H1 (cell line): ENCODE results near the gene MAPT. TPM values are rescaled to one million over a fixed set of nuclear protein-coding genes. Genes with fewer than 3 reads are reported as not detected.

Experiments used
- CTCF ChIA-PET: fragments of 300-600 bp; sonication (Branson Sonifier 250); formaldehyde crosslinking; loops from one replicate; lab custom pipeline; 2021; ENCODE audit not compliant: partially characterized antibody; lab: Charles Lee
- POLR2A ChIA-PET: fragments of 300-600 bp; sonication (Branson Sonifier 250); formaldehyde crosslinking; loops from one replicate; lab custom pipeline; 2021; ENCODE audit warnings: inconsistent platforms; ENCODE audit not compliant: partially characterized antibody; lab: Charles Lee
- DNase-seq, 2 experiments: peaks; one replicate each; pipeline versions ENCODE4 v3.0.0 to v3.0.0-alpha.2; 2010 to 2022; ENCODE audit warnings: low spot score in 2 of 2, low read depth in 1 of 2, mixed read lengths in 1 of 2
- FAIRE-seq: peaks from 2 replicates; lab custom pipeline; 2011; peaks lifted over from hg19 to GRCh38; lab: Jason Lieb, UNC
- H2AFZ ChIP-seq: 2 replicates; pipeline ENCODE4 v1.8.1; 2012; ENCODE audit warnings: low read length, inconsistent platforms
- H2AK5ac ChIP-seq: 2 replicates; pipeline ENCODE4 v1.6.1; 2013; ENCODE audit warnings: low read depth, low read length
- H2BK120ac ChIP-seq: replicated peaks from 2 replicates; pipeline ENCODE3; 2013; ENCODE audit warnings: low read depth, low read length, inconsistent platforms
- H2BK12ac ChIP-seq: 2 replicates; pipeline ENCODE4 v1.6.1; 2013; ENCODE audit warnings: low read depth, low read length
- H2BK15ac ChIP-seq: 2 replicates; pipeline ENCODE4 v1.6.1; 2013; ENCODE audit warnings: low read length
- H2BK20ac ChIP-seq: 2 replicates; pipeline ENCODE4 v1.6.1; 2013; ENCODE audit warnings: low read length
- H2BK5ac ChIP-seq: 2 replicates; pipeline ENCODE4 v1.6.1; 2013; ENCODE audit warnings: low read depth, low read length
- H3K14ac ChIP-seq: 2 replicates; pipeline ENCODE4 v1.6.1; 2013; ENCODE audit warnings: inconsistent platforms; ENCODE audit not compliant: insufficient read length
- H3K18ac ChIP-seq: 2 replicates; pipeline ENCODE4 v1.6.1; 2013; ENCODE audit warnings: low read length; ENCODE audit errors: extremely low read depth
- H3K23ac ChIP-seq: 2 replicates; pipeline ENCODE4 v1.6.1; 2013; ENCODE audit warnings: inconsistent platforms; ENCODE audit not compliant: insufficient read length
- H3K23me2 ChIP-seq: 2 replicates; pipeline ENCODE4 v1.6.1; 2013; ENCODE audit warnings: low read depth, low read length
- H3K27ac ChIP-seq: 2 replicates; pipeline ENCODE4 v1.6.1; 2011; ENCODE audit warnings: low read depth, low read length, inconsistent platforms
- H3K27me3 ChIP-seq, 4 experiments: replicated peaks in 1 of 4; 1 replicate in 1 of 4; 2 replicates in 3 of 4; pipeline versions ENCODE4 v1.6.1 to v1.8.1; 2011 to 2013; ENCODE audit warnings: low read length in 3 of 4, mild to moderate bottlenecking in 3 of 4, inconsistent platforms in 2 of 4, mixed read lengths in 2 of 4, moderate library complexity in 1 of 4; ENCODE audit not compliant: control insufficient read depth in 3 of 4, insufficient read depth in 3 of 4; ENCODE audit errors: extremely low read depth in 1 of 4
- H3K36me3 ChIP-seq, 4 experiments: 2 replicates each; pipeline versions ENCODE4 v1.6.1 to v1.8.1; 2011 to 2013; ENCODE audit warnings: mild to moderate bottlenecking in 4 of 4, low read length in 3 of 4, moderate library complexity in 2 of 4, control low read depth in 1 of 4, inconsistent platforms in 1 of 4; ENCODE audit not compliant: insufficient read depth in 4 of 4, control insufficient read depth in 2 of 4
- H3K4ac ChIP-seq: replicated peaks from 2 replicates; pipeline ENCODE3; 2013; ENCODE audit warnings: low read length, low read depth, mixed read lengths, inconsistent platforms; ENCODE audit not compliant: insufficient read length
- H3K4me1 ChIP-seq, 4 experiments: replicated peaks in 1 of 4; 1 replicate in 1 of 4; 2 replicates in 3 of 4; pipeline versions ENCODE4 v1.6.1 to v1.8.1; 2011 to 2013; ENCODE audit warnings: low read length in 3 of 4, inconsistent platforms in 2 of 4, mixed read lengths in 1 of 4; ENCODE audit not compliant: insufficient read depth in 4 of 4, control insufficient read depth in 3 of 4
- H3K4me2 ChIP-seq, 2 experiments: 2 replicates each; pipeline versions ENCODE4 v1.6.1 to v1.8.1; 2011 to 2013; ENCODE audit warnings: low read depth in 2 of 2, low read length in 2 of 2, control low read depth in 1 of 2, inconsistent platforms in 1 of 2, mild to moderate bottlenecking in 1 of 2; ENCODE audit not compliant: insufficient read depth in 1 of 2
- H3K4me3 ChIP-seq, 4 experiments: fragments of 200-600, 300-600 bp in 1 of 4; sonication (generic), shearing (Covaris generic), sonication (Bioruptor Twin) in 1 of 4; 2 replicates each; pipeline versions ENCODE4 v1.5.1 to v1.8.1; 2011 to 2016; ENCODE audit warnings: low read length in 4 of 4, low read depth in 3 of 4, control low read depth in 2 of 4, inconsistent platforms in 2 of 4, mild to moderate bottlenecking in 2 of 4, mixed read lengths in 1 of 4, moderate library complexity in 1 of 4; ENCODE audit not compliant: insufficient read depth in 2 of 4; ENCODE audit errors: extremely low read depth in 1 of 4
- H3K56ac ChIP-seq: replicated peaks from 2 replicates; pipeline ENCODE3; 2013; ENCODE audit warnings: low read depth, mild to moderate bottlenecking, mixed read lengths, low read length, inconsistent platforms; ENCODE audit not compliant: insufficient read length
- H3K79me1 ChIP-seq: 2 replicates; pipeline ENCODE4 v1.6.1; 2013; ENCODE audit warnings: low read depth, low read length, control low read depth
- H3K79me2 ChIP-seq, 2 experiments: 2 replicates each; pipeline versions ENCODE4 v1.6.1 to v1.8.1; 2012 to 2013; ENCODE audit warnings: low read length in 2 of 2, mild to moderate bottlenecking in 2 of 2, inconsistent platforms in 1 of 2; ENCODE audit not compliant: insufficient read depth in 2 of 2, control insufficient read depth in 1 of 2
- H3K9ac ChIP-seq, 4 experiments: replicated peaks in 1 of 4; 1 replicate in 1 of 4; 2 replicates in 3 of 4; pipeline versions ENCODE4 v1.6.1 to v1.8.1; 2011 to 2013; ENCODE audit warnings: low read depth in 3 of 4, low read length in 3 of 4, control low read depth in 2 of 4, mild to moderate bottlenecking in 2 of 4, moderate library complexity in 2 of 4, inconsistent platforms in 1 of 4; ENCODE audit errors: extremely low read depth in 1 of 4
- H3K9me3 ChIP-seq, 2 experiments: 2 replicates each; pipeline versions ENCODE4 v1.6.1 to v1.8.1; 2012 to 2013; ENCODE audit warnings: mild to moderate bottlenecking in 2 of 2, moderate library complexity in 2 of 2, control low read depth in 1 of 2, inconsistent platforms in 1 of 2, low read depth in 1 of 2, low read length in 1 of 2, mixed read lengths in 1 of 2; ENCODE audit not compliant: insufficient read depth in 2 of 2
- H4K20me1 ChIP-seq, 2 experiments: replicated peaks in 1 of 2; 2 replicates each; pipeline versions ENCODE3 to v1.8.1; 2011 to 2013; ENCODE audit warnings: inconsistent platforms in 2 of 2, low read length in 2 of 2, mild to moderate bottlenecking in 1 of 2; ENCODE audit not compliant: insufficient read depth in 2 of 2, control insufficient read depth in 1 of 2
- H4K5ac ChIP-seq: 2 replicates; pipeline ENCODE4 v1.6.1; 2013; ENCODE audit warnings: low read length, low read depth, mixed read lengths, inconsistent platforms; ENCODE audit not compliant: insufficient read length
- H4K8ac ChIP-seq: 2 replicates; pipeline ENCODE4 v1.8.0; 2013; ENCODE audit warnings: mild to moderate bottlenecking, moderate library complexity, low read length, inconsistent platforms; ENCODE audit not compliant: insufficient read depth; ENCODE audit errors: extremely low read depth
- H4K91ac ChIP-seq: replicated peaks from 2 replicates; pipeline ENCODE3; 2013; ENCODE audit warnings: low read length, mixed read lengths, inconsistent platforms; ENCODE audit not compliant: insufficient read length
- CTBP2 ChIP-seq: IDR thresholded peaks from 2 replicates; pipeline ENCODE4 v1.7.0; 2011; ENCODE audit warnings: borderline replicate concordance, mild to moderate bottlenecking, moderate library complexity, mixed read lengths, low read length; ENCODE audit not compliant: insufficient read depth, insufficient read length
- EGR1 ChIP-seq: IDR thresholded peaks from 2 replicates; pipeline ENCODE4 v1.6.1; 2011; ENCODE audit warnings: low read depth, low read length, borderline replicate concordance
- FOSL1 ChIP-seq: IDR thresholded peaks from 2 replicates; pipeline ENCODE4 v1.6.1; 2011; ENCODE audit warnings: mild to moderate bottlenecking, low read depth, low read length, moderate library complexity; ENCODE audit not compliant: insufficient read depth
- JUND ChIP-seq: IDR thresholded peaks from 2 replicates; pipeline ENCODE4 v1.6.1; 2011; ENCODE audit warnings: mild to moderate bottlenecking, improper control_type of control experiment, low read length
- POU5F1 ChIP-seq: IDR thresholded peaks from 2 replicates; pipeline ENCODE4 v1.6.1; 2011; ENCODE audit warnings: low read depth, mild to moderate bottlenecking, low read length, moderate library complexity
- RAD21 ChIP-seq, 2 experiments: IDR thresholded peaks in 1 of 2; conservative IDR thresholded peaks in 1 of 2; 2 replicates each; pipeline ENCODE4 v1.6.1; 2011; ENCODE audit warnings: low read depth in 2 of 2, low read length in 2 of 2, improper control_type of control experiment in 1 of 2, inconsistent platforms in 1 of 2, mild to moderate bottlenecking in 1 of 2, moderate library complexity in 1 of 2
- RBBP5 ChIP-seq: IDR thresholded peaks from 2 replicates; pipeline ENCODE4 v1.7.1; 2012; ENCODE audit warnings: low read depth, mild to moderate bottlenecking, inconsistent platforms, low read length, moderate library complexity, borderline replicate concordance
- SAP30 ChIP-seq: fragments of 300-600 bp; sonication (generic); IDR thresholded peaks from 2 replicates; pipeline ENCODE4 v1.7.1; 2012; ENCODE audit warnings: low read length, moderate library complexity, mild to moderate bottlenecking, inconsistent platforms; ENCODE audit not compliant: insufficient read depth, insufficient replicate concordance
- SP2 ChIP-seq: IDR thresholded peaks from 2 replicates; pipeline ENCODE4 v1.6.1; 2012; ENCODE audit warnings: mild to moderate bottlenecking, low read length, inconsistent platforms
- SRF ChIP-seq: IDR thresholded peaks from 2 replicates; pipeline ENCODE4 v1.6.1; 2011; ENCODE audit warnings: mild to moderate bottlenecking, low read depth, low read length, moderate library complexity
- WGBS, 2 experiments: shearing (Covaris generic) in 1 of 2; methylation state at CpG; one replicate each; pipeline versions ENCODE4 v1.1.6 to v1.1.7; 2013 to 2015; ENCODE audit warnings: low lambda C conversion rate in 2 of 2, mixed read lengths in 2 of 2, inconsistent platforms in 1 of 2, low coverage in 1 of 2, missing lambda C conversion rate in 1 of 2; ENCODE audit not compliant: insufficient replicate concordance in 2 of 2, insufficient coverage in 1 of 2, insufficient read length in 1 of 2; ENCODE audit errors: extremely low coverage in 1 of 2, missing lambda C conversion rate in 1 of 2; 5-methylcytosine and 5-hydroxymethylcytosine counted together
- polyA plus RNA-seq, 7 experiments: library from polyadenylated mRNA; depleted of rRNA in 3 of 7; stranded (reverse) in 5 of 7; unstranded in 2 of 7; fragments of >200 nt in 5 of 7; fragments of 200-250 nt in 2 of 7; gene quantifications; 1 replicate in 5 of 7; 2 replicates in 1 of 7; 4 replicates in 1 of 7; pipeline versions ENCODE4 v1.2.1 to v1.2.3, GENCODE V29; 2011 to 2013; ENCODE audit warnings: missing spikeins in 2 of 7, mixed read lengths in 2 of 7
- total RNA-seq: library from RNA; stranded (reverse); fragmentation: NEBNext Ultra II Directional; extraction: Animal tissue kit (Norgen Biotek cat#: 25700); gene quantifications from 2 replicates; pipeline ENCODE4 v1.2.1, GENCODE V29; 2021
- TF ChIP-seq, protein P1 (sequence below), 3 experiments: IDR thresholded peaks; 1 replicate in 2 of 3; 2 replicates in 1 of 3; pipeline versions ENCODE4 v1.5.1 to v1.6.1; 2011; ENCODE audit warnings: low read length in 3 of 3, mild to moderate bottlenecking in 3 of 3, inconsistent platforms in 2 of 3, low read depth in 1 of 3, moderate library complexity in 1 of 3; ENCODE audit not compliant: insufficient read depth in 1 of 3; ENCODE audit errors: control extremely low read depth in 1 of 3

The MAPT gene
- total and polyA plus RNA-seq, 2 of the 8 experiments (the other 6 are each of a cell fraction or from before 2014, with no cell fraction given), result 0.54 to 1.7 TPM

DNA sequence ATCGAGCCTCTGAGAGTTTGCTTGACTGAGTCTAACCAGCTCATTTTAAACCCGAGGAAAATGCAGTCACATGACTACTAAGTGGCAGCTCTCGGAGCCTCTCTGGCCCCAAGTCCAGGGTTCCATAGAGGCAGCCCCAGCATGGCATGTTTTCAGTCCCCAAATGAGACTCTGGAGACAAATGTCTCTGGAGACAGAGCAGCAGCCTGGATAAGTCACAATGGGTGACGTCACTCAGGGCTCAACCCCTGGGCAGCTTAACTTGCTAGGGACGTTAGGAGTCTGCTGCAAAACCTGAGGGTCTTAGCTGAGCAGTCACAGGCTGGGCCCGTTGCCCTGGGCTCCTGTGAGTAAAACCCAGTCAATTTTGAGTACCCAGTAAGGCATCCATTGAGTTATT, 97.8 kb downstream of the MAPT start:
- no peak overlapping the region for H3K27ac ChIP-seq
- H3K79me2 ChIP-seq, result no peaks in the 10 kb centered on the region
- WGBS, 2 experiments, result 89% methylated on average over 4 of the region's 6 CpGs; no CpG with 5 or more reads in 1 of the 2 experiments
- no peak overlapping the region for H2BK12ac ChIP-seq
- no peak overlapping the region for H2BK5ac ChIP-seq
- H3K56ac ChIP-seq, result no peak overlapping the region
- DNase-seq (no peak), FAIRE-seq (no peak)
- no peak overlapping the region for H2AK5ac ChIP-seq
- no peak overlapping the region for H3K14ac ChIP-seq
- peaks cover 0 to 2% (median 0%) of the 10 kb centered on the region in 4 experiments; a peak in 1 of 7 replicates for H3K27me3 ChIP-seq
- no peak overlapping the region; the same call in 1 of the 2 replicates for H4K8ac ChIP-seq
- no peak overlapping the region for H2BK20ac ChIP-seq
- no peak overlapping the region for H2BK15ac ChIP-seq
- ChIA-PET POLR2A (interaction anchor here (0.9 kb wide), 1 partner anchor 27 kb away, joined by 3 read pairs; no protein-coding TSS in a partner anchor), CTCF (interaction anchor here (0.6 to 4.5 kb wide), 6 partner anchors 8 to 847 kb away, joined by 4 to 25 read pairs (median 6); no protein-coding TSS in a partner anchor)
- no peak overlapping the region for H3K4me2 ChIP-seq
- no peak overlapping the region for H4K5ac ChIP-seq
- no peak overlapping the region for H4K91ac ChIP-seq
- no peaks in the 10 kb centered on the region for H3K79me1 ChIP-seq
- no peak overlapping the region for H3K18ac ChIP-seq
- no peaks in the 10 kb centered on the region for H3K9me3 ChIP-seq
- H2AFZ ChIP-seq, result no peak overlapping the region
- no peak overlapping the region for H3K23ac ChIP-seq
- H2BK120ac ChIP-seq, result no peak overlapping the region
- no peak overlapping the region for H3K9ac ChIP-seq
- H3K4me3 ChIP-seq, result no peak overlapping the region
- H3K23me2 ChIP-seq, result no peaks in the 10 kb centered on the region
- H3K4ac ChIP-seq, result no peak overlapping the region
- H3K4me1 ChIP-seq, result peaks cover 0 to 9% (median 4%) of the 10 kb centered on the region in 4 experiments; a peak in 5 of 7 replicates
- H4K20me1 ChIP-seq, result no peaks in the 10 kb centered on the region
- H3K36me3 ChIP-seq, result no peaks in the 10 kb centered on the region
- TF ChIP-seq SAP30, result no peak
- TF ChIP-seq POU5F1, result no peak
- no peak for TF ChIP-seq SP2
- no peak for TF ChIP-seq SRF
- no peak for TF ChIP-seq FOSL1
- TF ChIP-seq EGR1, result no peak
- TF ChIP-seq RBBP5, result no peak
- TF ChIP-seq, protein P1, sequence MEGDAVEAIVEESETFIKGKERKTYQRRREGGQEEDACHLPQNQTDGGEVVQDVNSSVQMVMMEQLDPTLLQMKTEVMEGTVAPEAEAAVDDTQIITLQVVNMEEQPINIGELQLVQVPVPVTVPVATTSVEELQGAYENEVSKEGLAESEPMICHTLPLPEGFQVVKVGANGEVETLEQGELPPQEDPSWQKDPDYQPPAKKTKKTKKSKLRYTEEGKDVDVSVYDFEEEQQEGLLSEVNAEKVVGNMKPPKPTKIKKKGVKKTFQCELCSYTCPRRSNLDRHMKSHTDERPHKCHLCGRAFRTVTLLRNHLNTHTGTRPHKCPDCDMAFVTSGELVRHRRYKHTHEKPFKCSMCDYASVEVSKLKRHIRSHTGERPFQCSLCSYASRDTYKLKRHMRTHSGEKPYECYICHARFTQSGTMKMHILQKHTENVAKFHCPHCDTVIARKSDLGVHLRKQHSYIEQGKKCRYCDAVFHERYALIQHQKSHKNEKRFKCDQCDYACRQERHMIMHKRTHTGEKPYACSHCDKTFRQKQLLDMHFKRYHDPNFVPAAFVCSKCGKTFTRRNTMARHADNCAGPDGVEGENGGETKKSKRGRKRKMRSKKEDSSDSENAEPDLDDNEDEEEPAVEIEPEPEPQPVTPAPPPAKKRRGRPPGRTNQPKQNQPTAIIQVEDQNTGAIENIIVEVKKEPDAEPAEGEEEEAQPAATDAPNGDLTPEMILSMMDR (IDR thresholded peaks at IDR 0.05; ENCODE audit: control extremely low read depth in 1 of 3, insufficient read depth in 1 of 3, low read depth in 1 of 3, low read length in 3 of 3), result no peak
- TF ChIP-seq RAD21 (IDR thresholded peaks at IDR 0.05 in 1 of 2, conservative IDR thresholded peaks at IDR 0.05 in 1 of 2; ENCODE audit: low read depth in 2 of 2, low read length in 2 of 2), result no peak
- no peak for TF ChIP-seq JUND
- no peak for TF ChIP-seq CTBP2
